ENCODE measurements around the gene WFS1.
A peak's percentile ranks its signal among the peaks of the same experiment; 100 is the strongest.

WFS1 gene

GRCh38 chr4:6329478-6330383 lies 60.1 kb downstream of the WFS1 start:
- H3K4me3 ChIP-seq (ENCODE audit: low read length, poor library complexity, severe bottlenecking) = no peak overlapping the region
- no peak overlapping the region for H3K9ac ChIP-seq (ENCODE audit: low read depth, low read length, poor library complexity, severe bottlenecking)
- no peak overlapping the region for H2AFZ ChIP-seq (ENCODE audit: low read length)
- no peak overlapping the region for H3K4me2 ChIP-seq (ENCODE audit: low read depth, low read length, poor library complexity, severe bottlenecking)
- no peaks in the 10 kb centered on the region for H3K79me2 ChIP-seq (ENCODE audit: insufficient read depth, low read length)
- no peaks in the 10 kb centered on the region for H3F3A ChIP-seq (ENCODE audit: low read depth)
- no peaks in the 10 kb centered on the region for H3K36me3 ChIP-seq (ENCODE audit: insufficient read depth, low read length)
- H3K9me2 ChIP-seq (replicated peaks; ENCODE audit: low read depth, low read length) = no peaks in the 10 kb centered on the region
- peaks cover 4% of the 10 kb centered on the region for H3K27me3 ChIP-seq (ENCODE audit: insufficient read depth, low read length, poor library complexity, severe bottlenecking)
- H4K20me1 ChIP-seq (ENCODE audit: insufficient read depth, low read length, poor library complexity, severe bottlenecking) = no peaks in the 10 kb centered on the region
- H3K4me1 ChIP-seq (ENCODE audit: insufficient read depth, low read length, poor library complexity, severe bottlenecking) = peaks cover 6% of the 10 kb centered on the region
- TF ChIP-seq EZH2phosphoT487 (IDR thresholded peaks at IDR 0.05; ENCODE audit: borderline replicate concordance) (no peak), CTCF (conservative IDR thresholded peaks at IDR 0.05; ENCODE audit: low read length) (no peak)
- no peaks in the 10 kb centered on the region for H3K9me3 ChIP-seq (ENCODE audit: insufficient read depth, low read depth, low read length)

GRCh38 chr4:6330384-6330767 lies 60.7 kb downstream of the WFS1 start:
- no peaks in the 10 kb centered on the region for H3K9me2 ChIP-seq (replicated peaks; ENCODE audit: low read depth, low read length)
- no peaks in the 10 kb centered on the region for H4K20me1 ChIP-seq (ENCODE audit: insufficient read depth, low read length, poor library complexity, severe bottlenecking)
- H3K36me3 ChIP-seq (ENCODE audit: insufficient read depth, low read length) = no peaks in the 10 kb centered on the region
- TF ChIP-seq EZH2phosphoT487 (IDR thresholded peaks at IDR 0.05; ENCODE audit: borderline replicate concordance) (no peak), CTCF (conservative IDR thresholded peaks at IDR 0.05; ENCODE audit: low read length) (no peak)
- no peaks in the 10 kb centered on the region for H3K9me3 ChIP-seq (ENCODE audit: insufficient read depth, low read depth, low read length)
- H3K27me3 ChIP-seq (ENCODE audit: insufficient read depth, low read length, poor library complexity, severe bottlenecking) = peaks cover 2% of the 10 kb centered on the region
- H3K9ac ChIP-seq (ENCODE audit: low read depth, low read length, poor library complexity, severe bottlenecking) = no peak overlapping the region
- no peaks in the 10 kb centered on the region for H3F3A ChIP-seq (ENCODE audit: low read depth)
- no peak overlapping the region for H3K4me3 ChIP-seq (ENCODE audit: low read length, poor library complexity, severe bottlenecking)
- no peak overlapping the region for H2AFZ ChIP-seq (ENCODE audit: low read length)
- H3K4me1 ChIP-seq (ENCODE audit: insufficient read depth, low read length, poor library complexity, severe bottlenecking) = no peaks in the 10 kb centered on the region
- H3K79me2 ChIP-seq (ENCODE audit: insufficient read depth, low read length) = no peaks in the 10 kb centered on the region
- no peak overlapping the region for H3K4me2 ChIP-seq (ENCODE audit: low read depth, low read length, poor library complexity, severe bottlenecking)

GRCh38 chr4:6331018-6331417 lies 61.4 kb downstream of the WFS1 start:
- TF ChIP-seq CTCF (conservative IDR thresholded peaks at IDR 0.05; ENCODE audit: low read length) (peak; percentile 86), EZH2phosphoT487 (IDR thresholded peaks at IDR 0.05; ENCODE audit: borderline replicate concordance) (no peak)
- no peaks in the 10 kb centered on the region for H4K20me1 ChIP-seq (ENCODE audit: insufficient read depth, low read length, poor library complexity, severe bottlenecking)
- no peaks in the 10 kb centered on the region for H3K79me2 ChIP-seq (ENCODE audit: insufficient read depth, low read length)
- no peak overlapping the region for H3K9ac ChIP-seq (ENCODE audit: low read depth, low read length, poor library complexity, severe bottlenecking)
- H3K4me3 ChIP-seq (ENCODE audit: low read length, poor library complexity, severe bottlenecking) = no peak overlapping the region
- H2AFZ ChIP-seq (ENCODE audit: low read length) = no peak overlapping the region
- no peaks in the 10 kb centered on the region for H3K4me1 ChIP-seq (ENCODE audit: insufficient read depth, low read length, poor library complexity, severe bottlenecking)
- H3K9me2 ChIP-seq (replicated peaks; ENCODE audit: low read depth, low read length) = no peaks in the 10 kb centered on the region
- no peaks in the 10 kb centered on the region for H3F3A ChIP-seq (ENCODE audit: low read depth)
- H3K9me3 ChIP-seq (ENCODE audit: insufficient read depth, low read depth, low read length) = no peaks in the 10 kb centered on the region
- H3K27me3 ChIP-seq (ENCODE audit: insufficient read depth, low read length, poor library complexity, severe bottlenecking) = no peaks in the 10 kb centered on the region
- H3K4me2 ChIP-seq (ENCODE audit: low read depth, low read length, poor library complexity, severe bottlenecking) = no peak overlapping the region
- no peaks in the 10 kb centered on the region for H3K36me3 ChIP-seq (ENCODE audit: insufficient read depth, low read length)

All from Loucy (cell line).